Measurements from ENCODE around the gene ESYT1. TPM values are rescaled to one million over a fixed set of nuclear protein-coding genes. Genes with fewer than 3 reads are reported as not detected.
A peak's percentile ranks its signal among the peaks of the same experiment; 100 is the strongest.

ESYT1 gene
- total and polyA plus RNA-seq, 10 of the 15 experiments (the other 5 are each of a cell fraction or from before 2014, with no cell fraction given): 47.5 to 120 (median 87.1) TPM

- in situ Hi-C loops (cut with MboI) (no loop called here), intact Hi-C loops (cut with micrococcal nuclease; ENCODE audit: unreplicated experiment) (loop anchor here (5.0 to 10.0 kb wide), 2 partner anchors 338 to 515 kb away; partner anchors contain the start of genes ATP5F1B and SPRYD4)
- H3K9ac ChIP-seq (ENCODE audit: control insufficient read depth, insufficient read depth, low read length): peak overlapping the region; percentile 78
- DNase-seq (ENCODE audit: low read depth, low spot score) (no peak), ATAC-seq (peak; percentile 72), FAIRE-seq (no peak)
- POLR2A ChIA-PET: interaction anchor here (0.9 to 4.5 kb wide), 4 partner anchors 12 to 92 kb away, joined by 4 to 44 read pairs (median 18); partner anchors contain the start of genes RNF41 and SMARCC2
- WGBS (ENCODE audit: insufficient coverage, insufficient replicate concordance, low lambda C conversion rate, missing lambda C conversion rate): under 1% methylated on average over 29 of the region's 29 CpGs
- H3K79me2 ChIP-seq (ENCODE audit: control insufficient read depth, insufficient read depth, low read length): peaks cover 21% of the 10 kb centered on the region
- H2AFZ ChIP-seq (ENCODE audit: control insufficient read depth, low read depth, low read length): peak overlapping the region; percentile 54
- no peaks in the 10 kb centered on the region for H3K9me3 ChIP-seq (replicated peaks; ENCODE audit: control insufficient read depth, insufficient read depth, low read length)
- CTCF ChIA-PET: interaction anchor here (0.9 to 10.3 kb wide), 5 partner anchors 14 to 93 kb away, joined by 4 to 129 read pairs (median 14); partner anchors contain the start of genes PA2G4, RNF41 and SMARCC2
- peak overlapping the region; percentile 93 for H3K4me3 ChIP-seq
- SMC1A ChIA-PET (ENCODE audit: uncharacterized antibody, unreplicated experiment): interaction anchor here (0.9 to 4.8 kb wide), 6 partner anchors 10 to 93 kb away, joined by 3 to 68 read pairs (median 8); partner anchors contain the start of genes RNF41, SMARCC2 and ZC3H10
- peak overlapping the region; percentile 98 for H3K4me2 ChIP-seq (ENCODE audit: control insufficient read depth, insufficient read depth)
- peak overlapping the region; percentile 55 for H3K27ac ChIP-seq (ENCODE audit: control insufficient read depth, insufficient read depth)
- H3K27me3 ChIP-seq (replicated peaks in 1 of 2; ENCODE audit: control insufficient read depth in 2 of 2, insufficient read depth in 2 of 2, low read length in 1 of 2): no peaks in the 10 kb centered on the region
- H3K4me1 ChIP-seq (ENCODE audit: control insufficient read depth, insufficient read depth, low read length): peaks cover 24% of the 10 kb centered on the region
- no peaks in the 10 kb centered on the region for H4K20me1 ChIP-seq (ENCODE audit: control insufficient read depth, insufficient read depth)
- RAD21 ChIA-PET (ENCODE audit: unreplicated experiment): interaction anchor here (3.0 to 6.8 kb wide), 2 partner anchors 23 to 59 kb away, joined by 10 to 98 read pairs; partner anchors contain the start of genes MYL6B and SMARCC2
- H3K36me3 ChIP-seq (ENCODE audit: control insufficient read depth in 2 of 2, insufficient read depth in 2 of 2, low read length in 1 of 2): peaks cover 14 to 16% of the 10 kb centered on the region in 2 experiments
- BruUV-seq (replicated peaks): no TSS peak
- TF ChIP-seq EGR1 (IDR thresholded peaks at IDR 0.05; ENCODE audit: borderline replicate concordance in 1 of 2, low read depth in 2 of 2, low read length in 2 of 2) (peak; percentile 41 to 95), PKNOX1 (IDR thresholded peaks at IDR 0.05) (peak; percentile 10; the same call in 1 of the 2 replicates), CHD2 (IDR thresholded peaks at IDR 0.05; ENCODE audit: borderline replicate concordance, low read depth, low read length) (no peak), IRF3 (IDR thresholded peaks at IDR 0.05) (no peak), NKRF (conservative IDR thresholded peaks at IDR 0.05) (0 out of 2 replicates have a peak, but pooled peaks have one; percentile 43), SRF (IDR thresholded peaks at IDR 0.05; ENCODE audit: low read depth in 2 of 2, low read length in 2 of 2) (peak in 1 of 2 experiments; percentile 71; a peak in 1 of 4 replicates), DPF2 (IDR thresholded peaks at IDR 0.05) (peak; percentile 42; the same call in 1 of the 2 replicates), GATAD2B (conservative IDR thresholded peaks at IDR 0.05; ENCODE audit: low read depth) (peak; percentile 42; the same call in 1 of the 2 replicates), SMAD5 (IDR thresholded peaks at IDR 0.05; ENCODE audit: low read depth) (0 out of 2 replicates have a peak, but pooled peaks have one; percentile 49), IKZF1 (conservative IDR thresholded peaks at IDR 0.05) (peak; percentile 51), ATF2 (IDR thresholded peaks at IDR 0.05; ENCODE audit: low read length) (no peak), FOXK2 (IDR thresholded peaks at IDR 0.05) (0 out of 2 replicates have a peak, but pooled peaks have one; percentile 37), BHLHE40 (IDR thresholded peaks at IDR 0.05; ENCODE audit: borderline replicate concordance in 1 of 2, low read depth in 2 of 2, low read length in 1 of 2) (peak; percentile 65 to 66; a peak in 3 of 4 replicates), ELK1 (IDR thresholded peaks at IDR 0.05; ENCODE audit: low read depth, low read length) (0 out of 2 replicates have a peak, but pooled peaks have one; percentile 45)
Observed at GRCh38 chr12:56129206-56129941, 1.3 kb downstream of the ESYT1 start.
